ENCODE results near the gene TFCP2.
A peak's percentile ranks its signal among the peaks of the same experiment; 100 is the strongest.
"Not testable (repeated sequence)": the region's sequence is repeated elsewhere in the genome, so short reads cannot be mapped to it uniquely, and the experiment has no call there.

The TFCP2 gene

GRCh38 chr12:51172515-51173431 is at the start of gene TFCP2:
Gene TFCP2, minus strand, starts transcription at chr12:51173135. Its CDS starts 713 bp downstream, at chr12:51172422.
- TF ChIP-seq CTCF (IDR thresholded peaks at IDR 0.05; ENCODE audit: extremely low read depth, missing control alignments): no peak
- peak; percentile 90 for DNase-seq (ENCODE audit: low spot score)

- DNase-seq (ENCODE audit: low spot score): no peak
- no peak for TF ChIP-seq CTCF (IDR thresholded peaks at IDR 0.05; ENCODE audit: extremely low read depth, missing control alignments)
Measured at GRCh38 chr12:51222461-51222860, 49.5 kb upstream of the TFCP2 start.

- DNase-seq (ENCODE audit: low spot score): not testable (repeated sequence)
Measured at GRCh38 chr12:51219857-51220256, 46.9 kb upstream of the TFCP2 start.

- no peak for TF ChIP-seq CTCF (IDR thresholded peaks at IDR 0.05; ENCODE audit: extremely low read depth, missing control alignments)
- no peak for DNase-seq (ENCODE audit: low spot score)
Measured at GRCh38 chr12:51219322-51219721, 46.4 kb upstream of the TFCP2 start.

- TF ChIP-seq CTCF (IDR thresholded peaks at IDR 0.05; ENCODE audit: extremely low read depth, missing control alignments): no peak
- DNase-seq (ENCODE audit: low spot score): no peak
Measured at GRCh38 chr12:51218607-51219161, 45.7 kb upstream of the TFCP2 start.

- TF ChIP-seq CTCF (IDR thresholded peaks at IDR 0.05; ENCODE audit: extremely low read depth, missing control alignments): no peak
- DNase-seq (ENCODE audit: low spot score): peak; percentile 91
Measured at GRCh38 chr12:51217968-51218606, 45.2 kb upstream of the TFCP2 start, which contains the start of gene POU6F1. Gene POU6F1, minus strand, starts transcription at chr12:51218062. Its CDS starts 11,226 bp downstream, at chr12:51206836.

- peak; percentile 88 for DNase-seq (ENCODE audit: low spot score)
- peak; percentile 36 for TF ChIP-seq CTCF (IDR thresholded peaks at IDR 0.05; ENCODE audit: extremely low read depth, missing control alignments)
Measured at GRCh38 chr12:51217133-51217967, 44.4 kb upstream of the TFCP2 start.
